ENCODE results near the gene GABRG3. TPM values are rescaled to one million over a fixed set of nuclear protein-coding genes. Genes with fewer than 3 reads are reported as not detected.

The GABRG3 gene
- total RNA-seq, 1 experiment from 2014 or later: not detected

DNA sequence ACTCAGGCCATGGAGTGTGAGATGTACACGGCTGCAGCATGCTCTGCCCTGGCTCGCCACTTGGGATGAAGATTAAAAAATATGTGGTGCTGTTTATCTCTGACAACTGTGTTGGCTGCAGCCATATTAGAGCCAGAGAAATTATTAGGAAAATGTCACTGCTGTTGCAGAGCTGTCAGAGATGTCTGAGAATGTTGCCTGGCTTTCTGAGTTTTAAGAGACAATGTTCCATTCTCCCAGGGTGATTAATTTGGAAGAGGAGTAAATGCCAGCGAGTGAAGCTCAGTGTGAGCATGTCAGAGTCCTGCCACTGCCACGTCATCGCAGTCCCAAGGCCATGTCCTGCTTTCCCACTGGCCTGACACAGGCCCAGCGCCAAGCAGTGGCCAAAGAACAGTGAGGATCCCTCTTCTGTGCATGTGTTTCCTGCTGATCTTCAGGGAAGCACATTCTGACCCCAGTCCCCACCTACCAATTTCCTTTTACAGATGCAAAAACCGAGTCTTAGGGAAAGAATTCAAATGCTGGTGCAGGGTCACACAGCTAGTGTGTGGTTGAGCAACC, 370.9 kb downstream of the GABRG3 start:
- no peak for DNase-seq
- Histone ChIP-seq H3K27ac (ENCODE audit: low read length) (no peak overlapping the region), H3K9me2 (replicated peaks; ENCODE audit: insufficient read depth, low read length) (no peaks in the 10 kb centered on the region), H3K4me1 (ENCODE audit: low read length) (no peaks in the 10 kb centered on the region), H3K9ac (ENCODE audit: low read length) (no peak overlapping the region), H3K27me3 (ENCODE audit: low read length) (no peaks in the 10 kb centered on the region), H3K4me2 (ENCODE audit: low read depth, low read length, poor library complexity, severe bottlenecking) (no peak overlapping the region), H3K4me3 (ENCODE audit: low read length) (no peak overlapping the region), H4K20me1 (ENCODE audit: insufficient read depth, low read depth, low read length) (no peaks in the 10 kb centered on the region), H3K36me3 (ENCODE audit: insufficient read depth, low read length) (no peaks in the 10 kb centered on the region), H3K79me2 (ENCODE audit: low read length) (no peaks in the 10 kb centered on the region), H2AFZ (ENCODE audit: low read length) (no peak overlapping the region), H3K9me3 (ENCODE audit: low read length) (peaks cover 46% of the 10 kb centered on the region)

DNA sequence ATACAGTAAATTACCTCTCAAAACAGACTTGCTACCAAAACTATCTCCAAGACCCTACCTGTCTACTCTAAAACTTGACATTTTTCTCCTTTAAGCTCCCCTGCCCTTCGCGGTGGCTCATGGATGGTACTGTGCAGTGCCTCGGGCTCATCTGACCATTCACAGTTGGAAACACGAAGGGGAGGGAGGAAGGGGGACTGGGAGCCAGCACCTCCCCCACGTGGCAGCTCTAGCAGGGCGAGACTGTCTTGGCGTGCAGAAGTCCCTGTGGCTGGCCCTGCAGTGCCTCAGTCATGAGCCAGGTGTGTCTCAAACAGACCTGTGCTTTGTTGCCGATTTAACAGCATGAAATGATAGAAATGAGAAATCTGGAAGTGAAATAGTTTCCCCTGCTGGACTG, 372.0 kb downstream of the GABRG3 start:
- H4K20me1 ChIP-seq (ENCODE audit: insufficient read depth, low read depth, low read length): no peaks in the 10 kb centered on the region
- no peak overlapping the region for H2AFZ ChIP-seq (ENCODE audit: low read length)
- H3K9ac ChIP-seq (ENCODE audit: low read length): no peak overlapping the region
- no peaks in the 10 kb centered on the region for H3K36me3 ChIP-seq (ENCODE audit: insufficient read depth, low read length)
- H3K79me2 ChIP-seq (ENCODE audit: low read length): no peaks in the 10 kb centered on the region
- H3K27ac ChIP-seq (ENCODE audit: low read length): no peak overlapping the region
- H3K9me2 ChIP-seq (replicated peaks; ENCODE audit: insufficient read depth, low read length): no peaks in the 10 kb centered on the region
- H3K27me3 ChIP-seq (ENCODE audit: low read length): no peaks in the 10 kb centered on the region
- H3K4me2 ChIP-seq (ENCODE audit: low read depth, low read length, poor library complexity, severe bottlenecking): no peak overlapping the region
- no peaks in the 10 kb centered on the region for H3K4me1 ChIP-seq (ENCODE audit: low read length)
- H3K4me3 ChIP-seq (ENCODE audit: low read length): no peak overlapping the region
- peaks cover 46% of the 10 kb centered on the region for H3K9me3 ChIP-seq (ENCODE audit: low read length)
- no peak for DNase-seq

DNA sequence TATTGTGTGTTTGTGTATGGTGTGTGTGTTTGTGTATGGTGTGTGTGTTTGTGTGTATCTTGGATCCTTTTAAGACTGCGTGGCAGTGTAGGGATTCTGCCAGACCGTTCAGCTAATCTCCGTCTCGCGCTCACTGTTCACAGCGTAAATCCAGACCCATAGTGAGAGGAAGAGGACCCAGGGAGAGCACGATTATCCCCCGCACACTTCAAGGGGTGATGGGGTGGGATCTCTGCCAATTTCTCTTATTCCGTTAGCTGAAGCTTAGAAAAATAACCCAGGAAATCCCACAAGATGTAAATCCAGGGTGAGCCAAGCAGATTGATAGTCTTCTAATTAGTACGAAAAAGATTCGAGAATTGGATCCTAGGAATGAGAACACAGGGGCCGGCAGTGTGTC, 381.2 kb downstream of the GABRG3 start:
- H3K27me3 ChIP-seq (ENCODE audit: low read length): no peaks in the 10 kb centered on the region
- no peaks in the 10 kb centered on the region for H3K4me1 ChIP-seq (ENCODE audit: low read length)
- no peak for DNase-seq
- no peak overlapping the region for H2AFZ ChIP-seq (ENCODE audit: low read length)
- no peak overlapping the region for H3K4me3 ChIP-seq (ENCODE audit: low read length)
- H3K9me3 ChIP-seq (ENCODE audit: low read length): peaks cover 50% of the 10 kb centered on the region
- no peaks in the 10 kb centered on the region for H3K79me2 ChIP-seq (ENCODE audit: low read length)
- H3K36me3 ChIP-seq (ENCODE audit: insufficient read depth, low read length): no peaks in the 10 kb centered on the region
- H3K9me2 ChIP-seq (replicated peaks; ENCODE audit: insufficient read depth, low read length): no peaks in the 10 kb centered on the region
- no peak overlapping the region for H3K9ac ChIP-seq (ENCODE audit: low read length)
- no peak overlapping the region for H3K27ac ChIP-seq (ENCODE audit: low read length)
- H3K4me2 ChIP-seq (ENCODE audit: low read depth, low read length, poor library complexity, severe bottlenecking): no peak overlapping the region
- no peaks in the 10 kb centered on the region for H4K20me1 ChIP-seq (ENCODE audit: insufficient read depth, low read depth, low read length)

DNA sequence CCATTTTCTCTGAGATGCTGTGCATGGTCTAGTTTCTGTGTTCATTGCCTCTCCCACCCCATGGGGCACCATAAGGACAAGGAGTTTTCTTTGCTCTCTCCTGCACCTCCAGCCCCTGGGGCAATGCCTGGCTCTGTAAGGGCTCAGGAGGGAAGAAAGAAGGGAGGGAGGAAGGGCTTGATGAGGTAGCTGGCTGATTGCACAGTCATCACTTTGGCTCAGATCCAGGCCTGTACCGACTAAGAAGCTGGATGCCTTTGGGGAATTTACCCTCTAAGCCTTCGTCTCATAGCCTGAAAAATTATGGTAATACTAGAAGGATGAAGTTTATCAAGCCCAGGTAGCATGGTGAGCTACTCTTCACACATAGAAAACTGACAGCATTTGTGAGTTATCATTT, 382.9 kb downstream of the GABRG3 start:
- H3K9ac ChIP-seq (ENCODE audit: low read length): no peak overlapping the region
- H3K27ac ChIP-seq (ENCODE audit: low read length): no peak overlapping the region
- H3K79me2 ChIP-seq (ENCODE audit: low read length): no peaks in the 10 kb centered on the region
- H3K9me3 ChIP-seq (ENCODE audit: low read length): peaks cover 49% of the 10 kb centered on the region
- H3K4me2 ChIP-seq (ENCODE audit: low read depth, low read length, poor library complexity, severe bottlenecking): no peak overlapping the region
- no peaks in the 10 kb centered on the region for H3K9me2 ChIP-seq (replicated peaks; ENCODE audit: insufficient read depth, low read length)
- H3K4me1 ChIP-seq (ENCODE audit: low read length): no peaks in the 10 kb centered on the region
- H3K36me3 ChIP-seq (ENCODE audit: insufficient read depth, low read length): no peaks in the 10 kb centered on the region
- no peaks in the 10 kb centered on the region for H4K20me1 ChIP-seq (ENCODE audit: insufficient read depth, low read depth, low read length)
- H2AFZ ChIP-seq (ENCODE audit: low read length): no peak overlapping the region
- H3K27me3 ChIP-seq (ENCODE audit: low read length): no peaks in the 10 kb centered on the region
- no peak for DNase-seq
- no peak overlapping the region for H3K4me3 ChIP-seq (ENCODE audit: low read length)

DNA sequence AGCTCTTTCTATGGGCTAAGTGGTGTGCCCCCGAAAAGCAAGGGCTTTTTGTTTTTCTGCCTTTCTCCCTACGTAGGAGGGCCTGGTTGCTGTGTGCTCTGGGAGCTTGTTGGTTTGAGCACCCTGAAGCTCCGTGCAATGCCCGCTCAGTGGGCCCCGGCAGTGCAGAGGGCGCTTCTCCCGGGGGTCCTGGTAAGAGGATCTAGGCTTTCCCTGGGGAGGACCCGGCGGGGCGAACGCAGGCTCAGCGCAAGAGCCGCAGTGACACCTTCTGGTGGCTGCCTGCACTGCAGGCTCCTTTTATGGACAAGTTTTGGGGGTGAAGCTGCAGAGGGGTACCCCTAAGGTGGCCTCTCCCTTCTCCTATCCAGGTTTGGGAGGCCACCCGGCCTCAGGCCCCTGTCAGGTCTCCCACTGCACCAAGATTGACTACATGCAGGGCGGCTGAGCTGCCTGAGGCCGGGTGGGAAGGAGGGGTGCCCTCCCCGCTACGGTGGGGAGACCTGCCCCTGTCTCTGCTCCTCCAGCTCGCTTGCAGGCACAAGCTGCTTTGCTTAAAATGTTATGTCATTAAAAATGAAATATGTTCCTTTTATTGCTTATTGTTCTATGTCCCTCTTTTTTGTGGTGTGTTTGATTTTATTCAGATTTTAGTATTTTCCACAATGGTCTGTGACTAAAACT, 387.9 kb downstream of the GABRG3 start:
- no peak overlapping the region for H3K4me3 ChIP-seq (ENCODE audit: low read length)
- H3K27ac ChIP-seq (ENCODE audit: low read length): no peak overlapping the region
- H3K27me3 ChIP-seq (ENCODE audit: low read length): no peaks in the 10 kb centered on the region
- H3K9me3 ChIP-seq (ENCODE audit: low read length): peaks cover 41% of the 10 kb centered on the region
- no peaks in the 10 kb centered on the region for H3K9me2 ChIP-seq (replicated peaks; ENCODE audit: insufficient read depth, low read length)
- H3K4me2 ChIP-seq (ENCODE audit: low read depth, low read length, poor library complexity, severe bottlenecking): no peak overlapping the region
- H3K36me3 ChIP-seq (ENCODE audit: insufficient read depth, low read length): no peaks in the 10 kb centered on the region
- no peak overlapping the region for H3K9ac ChIP-seq (ENCODE audit: low read length)
- H3K4me1 ChIP-seq (ENCODE audit: low read length): no peaks in the 10 kb centered on the region
- no peak overlapping the region for H2AFZ ChIP-seq (ENCODE audit: low read length)
- no peaks in the 10 kb centered on the region for H4K20me1 ChIP-seq (ENCODE audit: insufficient read depth, low read depth, low read length)
- no peaks in the 10 kb centered on the region for H3K79me2 ChIP-seq (ENCODE audit: low read length)
- DNase-seq: no peak

GRCh38 chr15:27359586-27359985, 388.6 kb downstream of the GABRG3 start:
- DNase-seq: no peak
- H3K9me2 ChIP-seq (replicated peaks; ENCODE audit: insufficient read depth, low read length): no peaks in the 10 kb centered on the region
- no peaks in the 10 kb centered on the region for H3K36me3 ChIP-seq (ENCODE audit: insufficient read depth, low read length)
- no peak overlapping the region for H3K27ac ChIP-seq (ENCODE audit: low read length)
- no peak overlapping the region for H3K4me3 ChIP-seq (ENCODE audit: low read length)
- no peaks in the 10 kb centered on the region for H4K20me1 ChIP-seq (ENCODE audit: insufficient read depth, low read depth, low read length)
- H3K4me2 ChIP-seq (ENCODE audit: low read depth, low read length, poor library complexity, severe bottlenecking): no peak overlapping the region
- H2AFZ ChIP-seq (ENCODE audit: low read length): no peak overlapping the region
- H3K27me3 ChIP-seq (ENCODE audit: low read length): no peaks in the 10 kb centered on the region
- H3K4me1 ChIP-seq (ENCODE audit: low read length): no peaks in the 10 kb centered on the region
- H3K9me3 ChIP-seq (ENCODE audit: low read length): peaks cover 36% of the 10 kb centered on the region
- H3K79me2 ChIP-seq (ENCODE audit: low read length): no peaks in the 10 kb centered on the region
- H3K9ac ChIP-seq (ENCODE audit: low read length): no peak overlapping the region

GRCh38 chr15:27360316-27360715, 389.3 kb downstream of the GABRG3 start:
- Histone ChIP-seq H3K4me3 (ENCODE audit: low read length) (no peak overlapping the region), H3K9me3 (ENCODE audit: low read length) (peaks cover 32% of the 10 kb centered on the region), H3K79me2 (ENCODE audit: low read length) (no peaks in the 10 kb centered on the region), H2AFZ (ENCODE audit: low read length) (no peak overlapping the region), H3K27me3 (ENCODE audit: low read length) (no peaks in the 10 kb centered on the region), H3K36me3 (ENCODE audit: insufficient read depth, low read length) (no peaks in the 10 kb centered on the region), H3K4me2 (ENCODE audit: low read depth, low read length, poor library complexity, severe bottlenecking) (no peak overlapping the region), H3K27ac (ENCODE audit: low read length) (no peak overlapping the region), H3K4me1 (ENCODE audit: low read length) (no peaks in the 10 kb centered on the region), H3K9me2 (replicated peaks; ENCODE audit: insufficient read depth, low read length) (no peaks in the 10 kb centered on the region), H3K9ac (ENCODE audit: low read length) (no peak overlapping the region), H4K20me1 (ENCODE audit: insufficient read depth, low read depth, low read length) (no peaks in the 10 kb centered on the region)
- DNase-seq: no peak

DNA sequence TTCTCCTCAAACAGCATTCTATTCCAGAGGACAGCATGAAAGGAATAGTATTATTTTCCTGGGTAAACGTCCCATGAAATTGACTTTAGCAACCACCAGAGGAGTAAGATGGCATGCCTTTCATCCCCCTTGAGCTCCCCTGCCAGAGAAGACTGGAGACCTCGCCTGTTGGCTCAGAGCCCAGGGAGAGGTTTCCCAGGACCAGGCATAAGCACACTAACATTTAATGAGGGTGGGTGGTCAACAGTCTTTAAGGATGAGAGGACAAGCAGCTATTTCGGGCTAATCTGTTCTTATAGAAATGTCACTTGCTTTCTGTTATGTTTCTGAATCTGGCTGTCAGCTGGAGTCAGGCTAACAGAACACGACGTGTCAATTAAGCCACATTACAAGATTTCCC, 390.5 kb downstream of the GABRG3 start:
- H3K27ac ChIP-seq (ENCODE audit: low read length): no peak overlapping the region
- H3K9me3 ChIP-seq (ENCODE audit: low read length): peaks cover 35% of the 10 kb centered on the region
- H3K4me2 ChIP-seq (ENCODE audit: low read depth, low read length, poor library complexity, severe bottlenecking): no peak overlapping the region
- no peaks in the 10 kb centered on the region for H3K9me2 ChIP-seq (replicated peaks; ENCODE audit: insufficient read depth, low read length)
- no peak for DNase-seq
- no peak overlapping the region for H3K4me3 ChIP-seq (ENCODE audit: low read length)
- no peaks in the 10 kb centered on the region for H4K20me1 ChIP-seq (ENCODE audit: insufficient read depth, low read depth, low read length)
- no peaks in the 10 kb centered on the region for H3K36me3 ChIP-seq (ENCODE audit: insufficient read depth, low read length)
- H3K27me3 ChIP-seq (ENCODE audit: low read length): no peaks in the 10 kb centered on the region
- no peaks in the 10 kb centered on the region for H3K4me1 ChIP-seq (ENCODE audit: low read length)
- H3K9ac ChIP-seq (ENCODE audit: low read length): no peak overlapping the region
- no peaks in the 10 kb centered on the region for H3K79me2 ChIP-seq (ENCODE audit: low read length)
- H2AFZ ChIP-seq (ENCODE audit: low read length): no peak overlapping the region

Measured in Karpas-422 (cell line).